Thyroid gland (tissue), 4 donors: ENCODE results near the gene RAB20.

Experiments
- CTCF ChIP-seq, 6 experiments: fragments of 200-600 bp in 3 of 6; fragments of 450-650 bp in 3 of 6; sonication (generic) in 3 of 6; IDR thresholded peaks; one replicate each; pipeline ENCODE4 v1.5.1; 2016 to 2019; ENCODE audit warnings: antibody characterized with exemption in 6 of 6, mild to moderate bottlenecking in 2 of 6, inconsistent platforms in 1 of 6, moderate library complexity in 1 of 6
- POLR2A ChIP-seq, 2 donors: fragments of 450-650 bp; IDR thresholded peaks; one replicate each; pipeline ENCODE4 v1.6.1; 2017; ENCODE audit warnings: antibody characterized with exemption in 2 of 2, mild to moderate bottlenecking in 2 of 2, moderate library complexity in 1 of 2

- no peak for TF ChIP-seq CTCF (IDR thresholded peaks at IDR 0.05)
- no peak for TF ChIP-seq POLR2A (IDR thresholded peaks at IDR 0.05)
Measured at GRCh38 chr13:110605132-110605531, 43.6 kb upstream of the RAB20 start.
